Effector CD4-positive, alpha-beta T cell (primary cell): ENCODE measurements around the gene ZNHIT3.
"Not testable (repeated sequence)": the region's sequence is repeated elsewhere in the genome, so short reads cannot be mapped to it uniquely, and the experiment has no call there.

Source experiments
- DNase-seq: peaks from one replicate; pipeline ENCODE4 v3.0.0-alpha.2; 2020
- total RNA-seq: gene quantifications from one replicate; lab custom pipeline; 2026; lab: John Stamatoyannopoulos, UW

Gene ZNHIT3
- 29.5 reads per million, percentile 56 among the genes with 10 or more reads in this experiment for total RNA-seq

DNA sequence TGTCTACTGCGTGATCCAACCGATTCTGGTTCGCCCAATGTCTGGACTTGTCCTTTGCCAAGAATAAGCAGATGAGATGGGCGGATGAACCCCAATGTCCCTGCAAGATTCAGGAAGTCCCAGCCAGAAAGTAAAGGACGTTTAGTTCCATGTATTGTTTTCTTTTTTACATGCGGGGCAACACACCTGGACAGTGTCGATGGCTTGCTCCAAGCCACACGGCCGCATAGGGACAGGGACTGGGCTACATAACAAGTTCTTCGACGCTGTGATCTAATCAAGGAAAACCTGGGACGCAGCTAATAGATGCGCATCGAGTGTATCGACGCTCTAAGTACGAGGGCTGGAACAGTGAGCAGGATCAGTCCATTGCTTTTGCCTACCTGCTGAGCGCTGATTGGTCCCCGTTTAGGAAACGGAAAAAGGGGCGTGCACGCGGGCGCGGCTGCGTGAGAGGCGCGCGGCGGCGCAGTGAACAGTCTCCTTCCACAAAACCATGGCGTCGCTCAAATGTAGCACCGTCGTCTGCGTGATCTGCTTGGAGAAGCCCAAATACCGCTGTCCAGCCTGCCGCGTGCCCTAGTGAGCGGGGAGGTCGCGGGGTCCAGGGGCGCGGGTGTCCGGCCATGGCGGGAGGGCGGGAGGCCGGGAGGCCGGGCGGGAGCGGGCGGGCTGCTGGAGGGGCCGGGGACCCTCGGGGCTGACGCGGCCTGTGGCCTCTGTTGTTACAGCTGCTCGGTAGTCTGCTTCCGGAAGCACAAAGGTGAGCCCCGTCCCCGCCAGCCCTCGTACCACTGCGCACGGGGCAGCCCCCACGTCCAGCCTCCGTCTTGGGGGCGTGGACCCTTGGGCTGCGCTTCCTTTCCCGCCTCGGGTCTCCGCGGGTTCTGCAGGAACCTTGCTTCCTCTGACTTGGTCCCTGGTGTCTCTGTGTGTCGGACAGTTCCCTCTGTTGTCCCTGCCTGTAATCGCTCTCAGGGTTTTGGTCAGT, at the start of gene ZNHIT3:
ZNHIT3 (plus strand) TSS at position 478 of the 991 bp plus-strand sequence; CDS start at position 497, 19 bp downstream.
- DNase-seq = peak; percentile 88

GRCh38 chr17:36441792-36442191, 44.7 kb upstream of the ZNHIT3 start:
- DNase-seq = not testable (repeated sequence)

DNA sequence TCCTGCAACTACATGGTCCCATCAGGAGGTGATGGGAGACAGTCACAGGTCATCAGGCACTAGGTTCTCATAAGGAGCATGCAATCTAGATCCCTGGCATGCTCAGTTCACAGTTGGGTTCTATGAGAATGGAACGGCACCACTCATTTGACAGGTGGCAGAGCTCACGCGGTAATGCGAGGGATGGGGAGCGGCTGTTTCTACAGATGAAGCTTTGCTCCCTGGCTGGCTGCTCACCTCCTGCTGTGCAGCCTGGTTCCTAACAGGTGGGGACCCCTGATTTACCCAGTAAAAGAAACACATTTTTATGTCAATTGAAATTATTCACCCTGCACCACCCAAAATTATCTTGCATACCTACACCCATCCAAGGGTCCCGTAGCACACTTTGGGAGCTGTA, 42.7 kb upstream of the ZNHIT3 start:
- no peak for DNase-seq

DNA sequence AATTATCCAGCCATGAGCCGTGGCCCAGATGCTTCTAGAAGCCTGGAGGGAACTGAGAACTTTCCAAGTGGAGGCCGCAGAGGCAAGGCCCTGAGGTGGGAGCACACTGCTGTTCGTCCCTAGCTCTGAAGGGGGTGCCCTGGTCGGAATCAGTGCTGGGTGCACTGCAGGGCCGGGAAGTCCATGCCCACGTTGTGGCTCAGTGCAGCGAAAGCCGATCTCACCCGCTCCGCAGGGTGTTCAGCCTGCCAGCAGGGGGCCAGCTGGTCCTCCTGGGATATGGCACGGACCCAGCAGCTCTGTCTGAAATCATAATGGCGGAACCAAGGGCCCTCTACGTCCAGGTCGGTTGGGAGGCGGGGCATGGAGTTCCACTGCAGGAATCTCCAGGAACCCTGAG, 36.5 kb upstream of the ZNHIT3 start:
- DNase-seq = not testable (repeated sequence)

DNA sequence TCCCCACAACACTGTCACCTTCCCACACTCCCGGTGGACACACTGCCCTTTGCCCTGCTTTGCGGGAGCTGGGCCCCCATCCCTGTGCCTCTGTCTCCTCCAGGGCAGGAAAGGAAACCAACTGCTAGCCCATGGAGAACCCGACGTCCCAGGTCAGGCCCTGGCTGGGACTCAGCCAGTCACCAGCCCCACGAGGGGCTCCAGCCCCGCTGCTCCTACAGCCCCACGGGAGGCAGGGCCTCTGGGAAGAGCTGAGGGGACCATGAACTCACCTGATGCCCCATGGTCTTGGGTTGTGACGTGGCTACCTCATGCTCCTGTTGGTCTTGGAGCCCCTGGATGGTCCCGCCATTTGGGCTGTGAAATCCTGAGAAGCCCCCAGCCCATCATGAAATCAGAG, 33.6 kb upstream of the ZNHIT3 start:
- DNase-seq = not testable (repeated sequence)

- not testable (repeated sequence) for DNase-seq
These were observed 28.8 kb upstream of the ZNHIT3 start for GRCh38 chr17:36457701-36458100.

DNA sequence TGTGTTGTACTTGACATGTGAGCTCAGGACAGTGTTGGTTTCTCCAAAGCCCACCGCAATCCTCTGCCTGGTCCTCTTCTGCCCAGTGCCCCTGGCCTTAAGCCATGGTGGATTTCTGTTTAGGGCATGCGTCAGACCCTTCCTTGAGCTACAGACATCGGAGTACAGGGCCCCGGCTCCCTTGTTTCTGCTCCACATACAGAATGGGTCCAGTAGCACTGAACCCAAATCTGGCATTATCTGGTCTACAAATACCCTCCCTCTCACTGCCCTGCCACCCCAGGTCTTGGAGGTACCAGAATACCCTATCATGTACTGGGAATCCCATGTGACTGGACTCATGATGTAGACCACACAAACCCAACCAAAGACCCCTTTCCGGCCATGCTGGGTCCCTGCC, 27.4 kb upstream of the ZNHIT3 start:
- no peak for DNase-seq

DNA sequence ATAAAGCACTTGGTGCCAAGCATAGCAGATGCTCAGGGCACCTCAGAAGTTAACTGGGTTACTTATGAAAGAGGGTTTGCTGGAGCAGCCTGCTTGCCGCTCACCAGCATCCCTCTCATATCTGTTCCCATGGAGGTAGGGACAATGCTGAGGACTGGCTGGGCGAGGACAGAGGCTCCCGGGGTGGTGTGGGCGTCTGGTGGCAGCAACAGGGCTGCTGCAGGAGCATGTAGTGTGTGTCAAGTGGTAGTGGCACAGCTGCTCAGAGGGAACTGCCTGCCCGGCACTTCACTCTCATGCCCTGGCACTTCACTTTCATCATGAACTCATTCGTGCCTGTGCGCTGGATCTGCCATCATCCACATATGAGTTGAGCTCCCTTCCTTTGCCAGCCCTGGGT, 26.9 kb upstream of the ZNHIT3 start:
- no peak for DNase-seq

DNA sequence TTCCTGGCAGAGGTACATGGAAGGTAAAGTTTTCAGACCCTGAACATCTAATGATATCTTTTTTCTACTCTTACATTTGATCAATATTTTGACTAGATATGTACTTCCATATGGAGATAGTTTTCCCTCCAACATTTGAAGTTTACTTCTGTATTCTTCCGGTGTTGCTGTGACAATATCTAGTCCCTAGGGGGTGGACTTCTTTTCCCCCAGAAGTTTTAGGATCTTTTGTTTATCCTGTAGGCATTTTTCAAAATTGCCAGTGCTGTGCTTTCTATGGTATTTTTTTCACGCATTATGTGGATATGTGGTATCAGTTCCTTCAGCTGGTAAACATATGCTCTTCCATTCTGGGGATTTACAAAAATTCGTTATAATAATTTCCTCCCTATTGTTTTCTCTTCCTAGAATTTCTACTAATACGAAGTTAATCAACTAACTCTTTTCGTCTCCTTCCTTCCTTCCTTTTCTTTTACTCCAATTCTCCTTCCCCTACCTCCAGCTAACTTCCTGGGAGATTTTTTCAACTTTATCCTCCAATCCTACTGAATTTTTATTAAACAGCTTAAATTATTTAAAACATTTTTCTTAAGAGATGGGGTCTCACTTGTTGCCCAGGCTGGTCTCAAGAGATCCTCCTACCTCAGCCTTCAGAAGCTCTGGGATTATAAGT, 26.1 kb upstream of the ZNHIT3 start:
- no peak for DNase-seq

DNA sequence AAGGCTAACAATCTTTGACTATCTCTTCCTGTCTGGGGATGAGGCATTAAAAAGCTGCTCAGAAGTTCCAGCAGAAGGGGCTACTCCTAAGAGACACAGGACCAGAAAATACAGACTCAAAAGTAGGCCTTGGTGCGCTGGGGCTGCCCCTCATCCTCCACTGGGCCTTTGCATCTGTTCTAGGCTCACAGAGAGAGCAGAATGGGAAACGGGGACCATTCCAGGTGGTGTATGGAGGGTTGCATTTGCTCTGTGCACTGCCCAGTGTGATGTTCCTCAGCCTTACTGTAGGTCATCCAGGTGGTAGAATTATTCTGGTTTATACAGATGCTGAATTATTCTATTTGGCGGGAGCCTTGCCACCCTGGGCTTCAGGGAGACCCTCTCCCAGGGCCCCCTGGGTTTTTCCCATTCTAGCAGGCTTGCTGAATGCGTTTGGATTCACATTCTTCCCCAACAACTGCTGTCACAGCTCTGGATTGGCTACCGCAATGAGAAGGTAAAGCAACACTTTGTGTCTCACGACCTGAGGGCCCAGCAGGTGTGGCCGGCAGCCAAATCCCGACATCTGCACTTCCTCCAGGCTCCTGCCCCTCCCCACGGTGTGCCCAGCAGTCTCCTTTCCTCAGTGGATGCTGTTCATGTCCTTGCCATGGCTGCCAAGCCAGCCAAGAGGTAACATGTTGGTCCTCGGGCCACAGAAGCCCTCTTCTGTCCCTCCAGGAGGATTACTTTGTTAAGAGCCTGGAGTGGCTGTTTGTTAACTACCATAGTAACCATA, 25.0 kb upstream of the ZNHIT3 start:
- no peak for DNase-seq

DNA sequence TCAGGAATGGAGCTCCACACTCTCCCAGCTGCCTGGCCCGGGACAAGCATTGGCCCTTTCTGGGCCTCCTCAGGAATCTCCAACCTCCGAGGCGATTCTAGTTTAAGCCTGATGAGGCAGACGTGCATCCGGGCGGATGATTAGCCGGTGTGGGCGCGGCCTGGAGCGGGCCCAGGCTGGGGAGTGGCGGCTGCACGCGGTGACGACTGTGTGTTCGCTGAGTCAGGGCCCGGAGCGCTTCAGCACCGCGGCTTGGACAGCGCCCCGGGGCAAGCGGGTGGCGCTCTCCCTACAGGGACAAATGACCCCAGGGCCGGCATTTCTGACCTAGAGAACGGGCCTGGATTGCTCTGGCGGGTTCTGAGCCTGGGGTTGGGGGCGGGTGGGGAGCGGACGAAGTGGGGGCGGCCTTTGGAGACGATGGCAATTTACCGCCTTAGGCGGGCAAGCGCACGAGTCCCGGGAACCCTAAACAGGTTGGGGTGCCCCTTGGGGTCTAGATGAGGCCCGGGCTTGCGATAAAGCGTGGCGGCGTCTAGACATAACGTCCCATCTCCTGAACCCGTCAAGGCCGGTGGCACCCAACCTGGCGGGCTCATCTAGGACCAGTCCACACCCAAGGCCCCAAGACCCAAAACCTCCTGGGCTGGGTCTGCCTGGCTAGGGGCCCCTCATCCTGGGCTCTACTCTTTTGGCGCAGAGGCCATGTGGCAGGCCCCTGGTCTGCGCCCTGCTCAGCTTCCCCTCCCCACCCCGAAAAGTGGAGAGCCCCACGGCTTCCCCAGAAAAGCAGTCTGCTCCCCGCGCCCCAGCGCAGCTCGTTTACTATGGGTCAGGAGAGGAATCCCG, 22.3 kb upstream of the ZNHIT3 start:
- DNase-seq = no peak

- DNase-seq = no peak
These were observed 21.8 kb upstream of the ZNHIT3 start for GRCh38 chr17:36464765-36465088.

DNA sequence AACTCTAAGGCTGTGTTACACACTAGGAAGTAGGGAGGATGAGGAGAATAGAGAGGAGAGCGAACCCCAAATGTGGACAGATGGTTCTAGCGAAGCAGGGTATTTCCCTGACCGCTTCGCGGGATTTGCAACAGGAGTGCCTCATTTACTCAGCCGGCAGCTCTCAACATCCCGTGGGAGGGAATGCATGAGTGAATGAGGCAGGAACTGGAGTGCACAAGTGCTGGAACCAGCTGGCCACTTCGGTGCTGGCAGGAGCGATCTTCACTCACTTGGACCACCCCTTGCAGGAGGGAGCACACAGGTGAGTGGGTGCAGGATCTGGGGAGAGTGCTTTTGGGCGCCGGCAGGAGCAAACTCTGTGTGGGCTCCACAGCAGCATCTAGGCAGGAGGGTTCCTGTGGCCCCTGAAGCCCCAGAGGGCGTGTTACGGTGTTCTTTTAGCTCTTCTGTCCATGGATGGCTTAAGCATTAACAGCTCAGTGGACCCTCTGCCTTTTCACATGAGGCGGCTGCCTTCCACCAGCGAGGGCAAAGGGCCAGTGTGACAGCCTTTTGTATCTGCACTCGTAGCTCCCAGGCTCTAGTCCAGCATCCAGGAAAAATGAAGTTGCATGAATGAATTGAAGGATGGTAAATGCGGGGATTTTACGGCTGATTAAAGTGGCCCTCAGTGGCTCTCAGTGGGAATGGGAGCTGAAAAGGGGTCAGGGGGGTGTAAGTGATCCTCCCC, 17.4 kb upstream of the ZNHIT3 start:
- no peak for DNase-seq

DNA sequence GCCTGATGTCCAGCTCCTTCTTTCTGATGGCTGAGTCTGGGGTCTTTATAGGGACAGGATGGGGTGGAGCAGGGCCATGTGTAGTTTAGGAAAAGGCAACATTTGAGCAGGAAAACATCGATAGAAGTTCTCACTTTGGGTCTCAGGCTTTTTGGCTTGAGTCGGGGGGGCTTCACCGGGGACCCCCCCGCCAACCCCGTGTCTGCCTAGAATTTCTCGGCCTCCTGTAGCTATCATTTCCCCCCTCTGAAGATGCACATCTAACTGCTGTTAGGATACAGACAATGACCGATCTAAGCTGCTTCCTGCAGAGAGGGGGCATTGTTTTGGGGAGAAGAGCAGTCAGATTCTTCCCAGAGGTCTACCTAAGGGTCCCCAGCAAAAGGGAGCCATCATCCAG, 16.7 kb upstream of the ZNHIT3 start:
- DNase-seq = no peak

DNA sequence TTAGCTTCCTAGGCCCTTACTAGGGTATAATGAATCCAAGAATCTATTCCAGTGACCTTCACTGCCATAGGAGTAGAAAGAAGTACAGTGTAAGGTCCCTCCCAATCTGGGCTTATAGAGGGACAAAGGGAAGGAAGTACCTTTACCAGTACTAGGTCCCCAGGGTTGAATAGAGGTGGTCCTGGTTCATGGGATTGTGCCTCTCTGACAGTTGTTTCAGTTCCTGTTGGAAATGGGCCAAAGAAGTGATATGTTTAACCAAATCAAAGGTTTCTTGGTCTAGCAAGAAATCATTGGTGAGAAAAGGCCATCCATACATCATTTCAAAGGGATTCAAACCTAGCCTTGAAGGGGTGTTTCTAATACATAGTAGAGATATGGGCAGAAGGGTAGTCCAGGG, 16.0 kb upstream of the ZNHIT3 start:
- DNase-seq = no peak

- DNase-seq = no peak
These were observed 11.9 kb upstream of the ZNHIT3 start for GRCh38 chr17:36474571-36474970.

DNA sequence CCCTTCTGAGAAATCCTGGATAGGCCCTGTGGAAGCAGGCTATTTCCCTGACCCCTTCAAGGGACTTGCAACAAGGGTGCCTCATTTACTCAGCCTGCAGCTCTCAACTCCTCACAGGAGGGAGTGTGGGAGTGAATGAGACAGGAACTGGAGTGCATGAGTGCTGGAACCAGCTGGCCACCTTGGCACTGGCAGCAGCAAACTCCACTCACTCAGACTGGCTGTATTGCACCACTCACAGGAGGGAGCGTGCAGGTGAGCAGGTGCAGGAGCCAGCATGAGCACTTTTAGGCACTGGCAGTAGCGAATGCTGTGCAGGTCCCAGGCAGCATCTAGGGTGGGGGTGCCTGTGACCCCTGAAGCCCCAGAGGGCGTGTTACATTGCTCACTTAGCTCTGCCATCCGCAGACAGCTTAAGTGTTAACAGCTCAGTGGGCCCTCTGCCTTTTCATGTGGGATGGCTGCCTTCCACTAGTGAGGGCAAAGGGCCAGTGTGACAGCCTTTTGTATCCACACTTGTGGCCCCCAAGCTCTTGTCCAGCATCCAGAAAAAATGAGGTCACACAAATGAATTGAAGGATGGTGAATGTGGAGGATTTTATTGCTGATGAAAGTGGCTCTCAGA, 11.0 kb upstream of the ZNHIT3 start:
- DNase-seq = no peak

DNA sequence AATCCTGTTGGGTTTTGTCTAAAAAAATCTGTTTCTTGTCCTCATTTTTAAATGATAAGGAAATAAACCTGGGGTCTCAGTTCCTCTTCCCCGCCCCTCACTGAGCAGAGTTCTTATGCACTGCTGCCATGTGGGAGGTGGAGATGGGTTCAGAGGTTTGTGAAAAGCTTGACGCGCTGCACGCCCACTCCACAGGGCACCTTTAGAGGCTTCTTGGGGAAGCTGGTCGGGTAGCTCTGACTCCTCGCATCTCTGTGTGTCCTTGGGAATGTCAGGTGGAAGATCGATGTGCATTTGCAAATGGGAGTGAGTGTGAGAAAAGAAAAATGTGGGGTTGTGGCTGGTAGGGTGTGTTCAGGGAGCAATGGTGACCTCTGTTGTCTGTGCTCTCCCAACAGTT, 4.7 kb upstream of the ZNHIT3 start:
- no peak for DNase-seq

DNA sequence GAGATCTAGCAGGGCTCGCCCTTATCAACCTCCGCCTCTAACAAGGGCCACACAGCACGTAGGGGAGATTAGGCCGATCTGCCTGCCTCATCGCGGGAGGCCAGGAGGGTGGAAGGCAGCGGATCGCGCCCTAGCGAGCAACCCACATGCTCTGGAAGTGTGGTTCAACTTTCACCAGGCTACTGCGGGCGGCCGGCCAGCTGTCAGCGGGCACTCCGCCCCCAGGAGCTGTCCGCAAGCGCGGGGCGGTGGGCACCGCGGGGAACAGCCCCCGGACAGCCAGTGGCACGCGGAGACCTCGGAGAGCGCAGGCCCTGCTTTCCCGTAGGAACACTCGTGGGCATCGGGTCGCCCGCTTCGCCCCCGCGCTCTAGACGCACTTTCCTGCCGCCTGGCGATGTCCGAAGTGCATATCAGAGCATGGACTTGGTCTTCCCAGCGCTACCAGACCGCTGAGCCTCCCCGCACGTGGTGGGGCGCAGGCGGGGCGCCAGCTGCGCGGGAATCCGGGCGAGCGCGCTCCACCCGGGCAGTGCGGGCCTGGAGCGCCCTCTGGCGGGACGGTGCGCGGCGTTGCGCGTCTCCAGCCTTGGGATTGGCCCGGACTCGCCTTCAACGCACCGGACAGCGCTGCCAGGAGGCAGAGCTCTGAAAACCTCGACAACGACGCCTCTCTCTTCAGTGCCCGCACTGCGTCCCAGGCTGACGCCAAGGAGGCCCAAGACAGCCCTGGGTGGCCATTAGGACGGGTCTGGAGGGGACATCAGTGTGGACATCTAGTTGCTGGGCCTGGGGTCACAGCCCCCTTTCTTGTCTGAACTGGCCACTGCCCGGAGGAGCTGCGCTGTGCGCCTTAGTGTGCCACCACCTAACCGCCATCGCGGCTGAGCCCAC, 3.6 kb upstream of the ZNHIT3 start:
- peak; percentile 67 for DNase-seq

- DNase-seq = not testable (repeated sequence)
These were observed 2.5 kb upstream of the ZNHIT3 start for GRCh38 chr17:36484021-36484420.
